Astrocyte (in vitro differentiated cells and primary cell): ENCODE results near the gene GPC5.

Experiments
- CTCF ChIP-seq: IDR thresholded peaks from 2 replicates; pipeline ENCODE4 v1.5.1; 2011; ENCODE audit warnings: low read depth, mild to moderate bottlenecking, inconsistent platforms, low read length, moderate library complexity; ENCODE audit not compliant: insufficient read depth
- EZH2 ChIP-seq: IDR thresholded peaks from 2 replicates; pipeline ENCODE4 v1.6.1; 2012; ENCODE audit warnings: mild to moderate bottlenecking, low read length, inconsistent platforms; ENCODE audit not compliant: insufficient read depth

- TF ChIP-seq CTCF = no peak
- no peak for TF ChIP-seq EZH2
These were observed 1474.6 kb downstream of the GPC5 start for GRCh38 chr13:92873029-92873428.
